Stimulated activated CD4-positive, alpha-beta T cell treated with anti-CD3 and anti-CD28 coated beads, Interleukin-2, amount 100 ng/mL, for 4 hours (primary cell): ENCODE data around the gene TNIK.
"Not testable (repeated sequence)": the region's sequence is repeated elsewhere in the genome, so short reads cannot be mapped to it uniquely, and the experiment has no call there.

Experiments used
- DNase-seq: peaks from one replicate; pipeline ENCODE4 v3.0.0-alpha.2; 2020; ENCODE audit warnings: low read depth

Gene TNIK

DNA sequence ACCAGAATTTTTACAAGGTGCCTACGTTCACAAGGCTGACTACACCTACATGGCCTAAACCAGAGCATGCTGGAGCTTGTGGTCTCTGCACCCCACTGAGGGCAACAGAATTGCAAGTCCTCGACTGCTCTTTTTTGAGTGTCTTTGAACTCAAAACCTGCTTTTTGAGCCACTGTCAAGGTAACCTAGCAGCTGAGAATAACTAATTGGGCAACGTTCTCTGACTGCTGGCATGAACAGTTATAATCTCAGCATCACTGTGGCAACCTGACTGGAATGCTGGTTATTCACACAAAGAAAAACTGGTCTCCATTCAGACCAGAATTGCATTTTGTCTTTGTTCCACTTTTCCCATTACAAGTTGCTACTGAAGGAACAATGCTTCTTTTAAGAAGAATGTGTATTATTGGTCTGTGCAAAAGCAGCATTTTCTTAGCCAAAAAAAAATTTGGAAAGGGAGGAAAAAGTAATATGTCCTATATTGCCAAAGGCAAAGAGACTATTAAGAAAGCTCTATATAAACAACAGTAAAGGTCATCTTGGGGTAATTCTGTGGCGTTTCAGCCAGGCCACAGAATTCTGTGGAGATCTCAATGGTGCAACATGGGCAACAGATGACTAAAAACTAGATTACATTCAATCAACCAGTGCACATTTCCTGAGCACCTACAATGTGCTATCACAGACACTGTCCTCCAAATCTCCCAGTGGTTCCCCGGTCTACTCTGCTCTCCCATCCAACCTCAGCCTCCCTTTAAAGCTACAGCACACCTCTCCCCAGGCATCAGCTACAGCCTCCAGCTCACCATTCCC lies 76.8 kb downstream of the TNIK start:
- DNase-seq: no peak

DNA sequence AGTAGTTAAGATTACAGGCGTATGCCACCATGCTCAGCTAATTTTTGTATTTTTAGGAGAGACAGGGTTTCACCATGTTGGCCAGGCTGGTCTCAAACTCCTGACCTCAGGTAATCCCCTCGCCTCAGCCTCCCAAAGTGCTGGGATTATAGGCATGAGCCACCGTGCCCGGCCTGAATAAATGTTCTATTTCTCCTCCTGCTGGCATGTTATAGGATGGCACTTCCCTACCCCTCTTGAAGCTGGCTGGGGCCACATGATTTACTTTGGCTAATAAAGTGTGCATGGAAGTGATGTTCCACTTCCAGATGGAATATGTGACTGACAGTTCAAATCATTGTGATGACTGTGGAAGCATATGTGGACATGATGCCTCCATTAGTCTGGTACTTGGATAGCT lies 77.9 kb downstream of the TNIK start:
- not testable (repeated sequence) for DNase-seq

DNA sequence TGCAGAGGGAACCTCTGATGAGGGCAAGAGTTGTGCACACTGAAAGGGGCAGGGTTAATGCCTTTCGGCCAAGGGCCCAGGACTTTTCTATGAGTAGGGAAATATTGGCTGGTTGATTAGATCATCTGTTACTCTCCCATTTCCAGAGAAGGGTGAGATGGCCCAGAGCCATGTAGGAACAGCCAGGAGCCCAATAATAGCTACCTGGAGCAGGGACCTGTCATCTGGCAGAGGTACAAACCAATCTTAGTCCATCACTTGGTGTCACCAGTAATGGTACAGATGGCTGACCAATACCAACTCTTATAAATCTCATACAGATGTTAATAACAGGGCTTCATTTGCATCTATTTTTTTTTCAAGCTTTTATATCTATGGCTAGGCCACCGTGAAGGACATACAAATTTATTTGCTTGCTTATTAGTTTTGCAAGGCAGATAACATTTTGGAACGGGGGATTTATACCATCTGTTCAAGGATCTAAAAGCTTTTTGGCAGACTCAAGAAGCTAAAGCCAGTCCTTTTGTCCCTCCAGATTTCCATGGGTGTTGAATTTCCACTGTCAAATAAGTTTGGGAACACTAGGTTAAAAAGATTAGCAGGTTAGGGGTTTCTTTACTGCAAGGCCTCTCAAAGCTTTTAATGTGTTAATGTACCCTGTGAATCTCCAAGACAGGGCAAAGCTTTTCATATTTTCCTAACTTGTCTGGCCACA lies 79.3 kb downstream of the TNIK start:
- DNase-seq: no peak

DNA sequence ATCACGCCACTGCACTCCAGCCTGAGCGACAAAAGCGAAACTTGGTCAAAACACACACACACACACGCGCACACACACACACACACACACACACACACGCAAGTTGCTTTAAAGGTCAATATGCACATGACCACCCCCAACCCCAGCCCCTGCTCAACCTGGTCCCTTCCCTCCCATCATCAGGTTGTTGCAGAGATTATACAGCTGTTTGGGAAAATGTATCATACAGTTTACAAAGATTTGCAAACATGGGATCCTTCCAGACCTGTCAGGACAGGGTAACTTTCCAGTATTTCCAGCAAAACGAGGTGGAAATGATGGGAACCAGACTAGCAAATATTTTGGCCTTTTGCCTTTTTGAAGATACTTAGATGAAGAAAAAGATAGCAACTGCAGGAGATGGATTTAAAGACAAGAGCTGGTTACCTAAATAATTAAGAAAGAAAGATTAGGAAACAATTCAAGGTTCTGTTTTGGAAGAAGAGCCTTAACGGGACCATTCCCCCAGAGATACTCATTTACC lies 80.2 kb downstream of the TNIK start:
- no peak for DNase-seq

DNA sequence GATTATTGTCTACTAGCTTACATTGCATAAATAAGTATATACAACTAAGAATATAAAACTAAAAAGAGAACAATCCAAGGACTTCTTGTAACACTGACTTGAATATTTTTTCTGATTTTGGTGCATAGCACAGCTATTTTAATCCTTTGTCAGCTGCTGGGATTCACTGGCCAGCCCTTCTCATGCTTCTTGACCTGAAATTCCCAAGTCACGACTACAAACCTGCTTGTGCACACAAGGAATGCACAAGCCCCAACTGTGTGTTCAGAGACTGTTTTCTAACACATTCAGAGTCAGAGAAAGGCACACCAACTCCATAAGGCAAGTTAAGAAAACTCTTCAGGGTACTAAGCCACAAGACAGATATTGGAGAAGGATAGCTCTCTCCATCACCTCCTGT lies 80.9 kb downstream of the TNIK start:
- no peak for DNase-seq

DNA sequence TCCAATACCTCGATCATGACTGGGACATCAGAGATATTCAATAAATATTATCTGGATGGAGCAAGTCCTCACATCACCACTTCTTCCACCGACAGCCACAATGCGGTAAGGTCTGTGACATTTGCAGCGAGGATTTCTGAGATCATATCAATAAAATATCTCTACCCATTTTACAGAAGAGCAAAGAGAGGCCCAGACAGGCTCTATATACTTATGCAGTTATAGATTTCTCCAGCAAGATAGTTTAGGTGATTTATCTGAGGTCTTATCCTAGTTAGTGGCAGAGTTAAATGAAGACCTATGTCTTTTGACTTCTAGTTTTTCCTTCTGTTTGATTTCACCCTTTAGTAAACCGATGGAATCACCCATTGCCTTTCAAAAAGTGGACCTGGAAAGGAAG lies 81.6 kb downstream of the TNIK start:
- no peak for DNase-seq

DNA sequence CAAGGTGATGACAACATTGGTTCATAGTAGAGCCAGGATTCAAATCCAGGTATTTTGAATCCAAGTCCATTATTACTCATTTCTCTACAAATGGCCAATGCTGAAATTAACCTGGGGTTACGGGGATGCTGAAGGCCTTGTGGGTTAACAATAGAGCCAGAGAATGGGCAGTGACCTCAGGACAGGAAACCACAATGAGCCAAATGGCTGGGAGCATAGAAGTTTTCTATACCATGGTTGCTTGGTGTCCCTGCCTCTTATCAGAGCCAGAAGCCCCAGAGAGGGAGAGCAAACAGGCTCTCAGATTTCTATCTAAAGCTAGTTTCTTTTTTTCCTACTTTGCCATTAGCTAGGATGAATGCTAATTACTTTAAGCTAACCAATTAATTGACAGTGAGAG lies 82.3 kb downstream of the TNIK start:
- no peak for DNase-seq

DNA sequence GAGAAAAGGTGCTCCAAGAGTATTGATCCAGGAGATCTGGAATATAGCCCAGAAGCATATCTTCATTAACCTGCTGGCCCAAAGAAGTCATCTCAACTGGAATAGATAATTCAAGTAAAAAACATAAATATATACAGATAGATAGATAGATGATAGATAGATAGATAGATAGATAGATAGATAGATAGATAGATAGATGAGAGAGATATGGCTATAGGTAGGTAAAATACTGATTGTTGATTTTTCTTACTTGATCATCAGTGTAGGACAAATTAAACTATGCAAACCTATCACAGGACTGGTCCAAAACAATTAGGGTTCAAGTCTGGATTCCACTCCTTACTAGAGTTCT lies 83.6 kb downstream of the TNIK start:
- DNase-seq: no peak

DNA sequence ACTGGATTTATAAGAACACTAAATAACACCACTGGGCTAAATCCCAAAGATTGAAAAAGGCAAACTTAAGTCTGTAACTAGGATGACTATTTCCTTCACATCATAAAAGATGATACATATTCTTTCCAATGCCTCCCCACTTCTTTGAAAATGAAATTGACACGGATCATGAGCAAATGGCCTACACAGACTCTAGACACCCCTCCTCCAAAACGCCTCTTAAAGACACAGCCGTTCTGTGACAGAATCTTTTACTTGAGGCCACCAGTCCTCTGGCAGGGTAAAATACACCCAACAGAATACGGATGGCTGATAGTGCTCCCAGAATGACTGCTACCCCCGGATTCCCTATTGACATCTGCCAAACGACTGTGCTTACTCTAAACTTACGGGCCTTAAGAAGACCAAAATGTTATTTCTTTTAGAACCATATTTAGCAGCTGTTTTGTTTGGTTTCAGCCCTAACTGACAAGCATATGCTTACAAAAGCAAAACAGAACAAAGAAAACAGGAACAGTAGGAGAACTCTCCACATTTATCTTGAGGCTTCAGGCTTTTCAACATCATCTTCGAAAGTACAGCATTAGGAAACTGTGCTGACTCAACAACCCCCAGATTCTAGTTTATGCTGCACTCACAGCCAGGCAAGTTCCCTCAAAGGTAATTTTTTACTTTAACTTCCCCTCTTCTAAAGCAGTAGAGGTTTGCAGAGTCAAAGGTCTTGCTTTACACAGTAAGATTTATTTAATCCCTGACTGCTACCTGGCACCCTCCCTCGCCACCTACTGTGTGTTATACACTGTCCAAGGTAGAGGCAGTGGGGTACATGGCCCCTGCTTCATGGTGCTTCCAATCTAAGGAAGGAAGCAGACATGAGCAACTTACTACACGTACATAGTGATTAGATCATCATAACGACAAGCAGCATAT lies 84.3 kb downstream of the TNIK start:
- DNase-seq: no peak

DNA sequence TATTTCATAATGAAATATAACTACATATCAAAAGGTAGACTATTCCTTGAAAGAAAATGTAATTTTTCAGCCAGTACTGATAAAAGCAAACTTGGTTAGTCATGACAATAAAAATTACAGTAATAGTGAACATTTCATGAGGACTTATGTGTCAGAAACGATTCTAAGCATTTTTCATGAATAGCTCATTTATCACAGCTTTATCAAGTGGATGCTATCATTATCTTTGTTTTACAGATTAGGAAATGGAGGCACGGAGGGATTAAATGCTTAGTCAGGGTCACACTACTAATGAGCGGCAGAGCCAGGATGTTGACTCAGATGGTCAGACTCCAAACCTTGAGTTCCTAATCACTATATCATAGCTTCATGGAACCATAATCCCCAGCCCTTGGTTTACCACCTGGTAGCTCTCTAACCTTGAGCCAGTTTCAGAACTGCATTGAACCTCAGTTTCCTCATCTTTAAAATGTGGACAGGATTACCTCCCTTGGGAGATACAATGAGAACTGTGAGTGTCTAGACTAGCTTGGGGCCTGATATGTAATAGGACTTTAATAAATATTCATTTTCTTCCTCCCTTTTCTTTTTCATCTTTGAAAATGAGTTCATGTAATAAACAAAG lies 85.4 kb downstream of the TNIK start:
- no peak for DNase-seq

DNA sequence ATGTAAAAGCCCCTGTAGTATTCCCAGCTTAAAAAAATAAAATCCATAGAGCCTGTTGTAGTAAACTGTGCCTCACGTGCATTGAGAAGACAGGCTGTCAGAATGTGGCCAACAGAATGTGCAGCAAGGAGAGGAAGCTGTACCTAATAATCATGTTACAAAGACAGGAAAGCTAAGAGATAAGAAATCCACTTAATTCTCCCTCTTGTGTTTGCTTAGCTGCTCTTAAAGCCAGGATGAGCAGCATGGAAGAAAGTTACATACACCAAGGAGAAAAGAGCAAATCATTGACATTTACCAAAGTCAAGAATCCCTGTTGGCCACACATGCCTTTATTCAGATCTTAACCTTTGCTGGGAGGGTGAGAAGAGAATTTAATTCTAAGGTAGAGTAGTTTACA lies 85.9 kb downstream of the TNIK start:
- no peak for DNase-seq

DNA sequence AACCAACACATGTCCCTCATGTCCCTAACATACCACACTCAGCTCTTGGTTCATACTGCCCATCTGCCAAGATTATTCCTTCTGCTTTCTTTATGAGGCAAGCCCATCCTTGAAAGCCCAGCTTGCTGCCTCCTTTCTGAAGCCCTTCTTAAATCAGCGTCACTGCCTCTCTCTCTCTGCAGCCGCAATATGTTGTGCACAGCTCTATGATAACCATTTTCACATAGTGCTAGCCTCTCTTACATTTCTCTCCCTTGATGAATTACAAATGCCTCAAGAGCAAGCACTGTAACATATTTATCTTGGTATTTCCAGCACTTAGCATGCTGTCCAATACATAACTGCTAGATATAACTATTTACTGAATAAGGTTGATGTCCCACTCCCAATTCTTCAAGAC lies 86.5 kb downstream of the TNIK start:
- DNase-seq: no peak

DNA sequence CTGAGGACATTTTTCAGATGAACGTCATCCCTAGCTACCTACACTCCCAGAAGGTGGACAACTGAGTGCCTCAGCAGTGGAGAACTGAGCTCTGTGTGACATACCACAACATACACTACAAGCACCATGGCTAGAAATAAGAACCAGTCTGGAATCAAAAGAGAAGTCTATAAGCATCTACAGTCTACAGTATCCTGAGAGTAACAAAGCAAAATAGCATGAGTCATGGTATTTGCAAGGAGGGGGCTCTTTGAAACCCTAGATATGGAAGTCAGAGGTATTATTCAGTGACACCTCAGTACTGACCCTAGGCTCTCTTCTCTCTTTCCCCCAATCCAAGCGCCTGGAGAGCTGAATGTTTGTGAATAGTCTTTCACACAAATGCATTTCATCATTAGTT lies 87.5 kb downstream of the TNIK start:
- no peak for DNase-seq

DNA sequence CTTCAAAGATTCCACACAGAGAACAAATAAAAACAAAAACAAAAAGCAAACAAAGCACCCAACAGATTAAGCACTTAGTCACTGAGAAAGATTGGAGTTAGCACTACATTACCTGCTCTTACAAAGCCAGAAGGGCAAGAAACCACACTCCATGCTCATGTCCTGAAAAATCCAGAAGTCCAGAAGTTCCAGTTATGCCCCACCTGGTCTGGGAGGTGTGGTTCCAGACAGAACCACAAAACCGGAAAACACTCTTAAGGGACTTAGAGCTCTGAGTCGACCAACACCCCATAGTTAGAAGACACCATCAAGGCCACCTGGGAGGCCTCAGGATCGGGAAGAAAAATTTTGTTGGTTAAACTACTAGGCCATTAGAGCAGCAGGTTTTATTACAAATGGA lies 88.9 kb downstream of the TNIK start:
- DNase-seq: no peak

DNA sequence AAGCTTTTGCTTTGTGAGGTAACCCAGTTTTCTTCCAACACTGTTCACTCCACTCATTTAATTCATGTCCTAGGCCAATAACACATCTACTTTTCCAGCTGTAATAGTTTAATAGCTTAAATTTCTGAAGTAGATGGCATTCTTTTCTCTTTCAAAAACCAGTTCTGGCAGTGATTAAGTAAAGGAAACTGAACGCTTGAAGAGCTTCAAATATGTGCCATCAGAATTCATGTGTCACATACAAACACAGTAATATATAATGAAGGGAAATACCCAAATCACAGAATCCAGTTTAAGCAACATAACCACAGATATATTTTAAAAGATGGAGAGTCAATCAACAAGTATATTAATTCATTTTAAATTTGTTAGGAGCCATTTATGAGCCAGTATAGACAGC lies 91.0 kb downstream of the TNIK start:
- no peak for DNase-seq

DNA sequence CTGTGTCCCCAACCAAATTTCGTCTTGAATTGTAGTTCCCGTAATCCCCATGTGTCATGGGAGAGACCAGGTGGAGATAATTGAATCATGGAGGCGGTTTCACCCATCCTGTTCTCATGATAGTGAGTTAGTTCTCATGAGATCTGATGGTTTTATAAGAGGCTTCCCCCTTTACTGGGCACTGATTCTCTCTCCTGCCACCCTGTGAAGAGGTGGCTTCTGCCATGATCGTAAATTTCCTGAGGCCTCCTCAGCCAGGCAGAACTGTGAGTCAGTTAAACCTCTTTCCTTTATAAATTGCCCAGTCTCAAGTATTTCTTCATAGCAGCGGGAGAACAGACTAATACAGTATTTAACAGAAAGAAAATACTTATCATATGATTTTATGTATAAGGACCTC lies 93.5 kb downstream of the TNIK start:
- not testable (repeated sequence) for DNase-seq

DNA sequence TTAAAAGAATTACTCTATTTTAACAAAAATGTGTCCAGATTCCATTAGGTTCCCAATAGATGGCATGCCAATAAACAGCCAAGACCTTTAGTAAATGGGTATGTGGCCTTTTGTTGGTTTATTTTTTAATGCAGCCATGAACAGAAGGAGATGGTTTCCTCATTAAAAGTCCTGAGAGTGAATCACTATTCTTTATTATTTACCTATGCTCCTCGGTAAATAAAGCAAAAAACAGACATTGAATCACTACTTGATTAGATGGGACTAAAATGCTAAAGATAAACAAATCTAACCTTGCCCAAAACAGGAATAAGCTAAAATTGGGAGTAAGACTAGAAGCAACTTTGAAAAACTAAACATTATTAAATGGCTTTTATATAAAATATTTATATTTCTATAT lies 94.2 kb downstream of the TNIK start:
- no peak for DNase-seq

DNA sequence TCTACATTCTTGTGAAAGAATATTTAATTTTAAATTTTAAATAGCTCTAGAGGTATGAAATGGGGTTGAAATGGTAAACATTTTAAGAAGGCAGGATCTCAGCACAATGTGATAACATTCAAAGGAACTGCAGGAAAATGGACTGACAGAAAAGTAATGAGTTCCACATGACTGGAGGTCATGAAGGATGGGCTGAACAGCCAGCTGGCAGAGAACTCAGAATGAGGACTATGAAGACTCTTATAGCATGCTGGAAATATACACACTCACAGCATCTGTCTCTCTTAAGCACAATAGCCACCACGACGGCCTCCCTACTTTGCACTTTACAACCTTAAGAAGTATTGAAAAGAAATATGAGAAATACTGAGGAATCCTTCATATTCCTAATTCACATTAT lies 94.7 kb downstream of the TNIK start:
- no peak for DNase-seq

DNA sequence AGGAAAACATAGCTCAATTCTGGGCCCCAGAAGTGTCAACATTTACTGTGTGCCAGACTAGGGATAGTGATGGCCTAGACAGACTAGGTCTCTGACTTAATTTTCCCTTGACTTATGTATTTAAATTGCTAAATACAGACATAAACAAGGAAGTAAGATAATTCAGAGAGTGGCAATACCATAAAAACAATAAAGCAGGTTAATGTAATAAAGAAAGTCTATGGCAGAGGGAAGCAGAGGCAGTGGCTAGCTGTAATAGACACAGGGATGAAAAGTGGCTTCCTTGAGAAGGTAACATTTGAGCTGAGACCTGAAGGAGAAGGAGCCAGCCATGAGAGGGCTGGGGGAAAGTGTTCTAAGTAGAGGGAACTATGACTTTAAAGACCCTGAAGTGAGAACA lies 95.7 kb downstream of the TNIK start:
- no peak for DNase-seq

DNA sequence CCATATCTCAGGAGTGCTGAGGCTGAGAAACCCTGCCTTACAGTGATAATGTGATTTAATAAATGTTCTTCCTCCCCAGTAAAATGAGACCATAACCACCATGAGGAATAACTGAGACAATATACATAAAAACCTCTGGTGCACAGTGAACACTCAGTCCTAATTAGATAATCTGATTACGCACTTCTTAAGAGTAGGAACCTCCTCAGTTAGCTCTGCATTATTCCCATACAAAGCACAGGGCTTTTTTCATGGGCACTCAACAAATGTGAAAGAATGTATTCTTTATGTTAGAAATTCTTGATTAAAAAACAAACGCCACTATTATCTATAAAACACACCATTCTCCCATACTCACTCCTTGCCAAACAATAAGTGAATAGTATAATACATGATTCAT lies 97.0 kb downstream of the TNIK start:
- no peak for DNase-seq

DNA sequence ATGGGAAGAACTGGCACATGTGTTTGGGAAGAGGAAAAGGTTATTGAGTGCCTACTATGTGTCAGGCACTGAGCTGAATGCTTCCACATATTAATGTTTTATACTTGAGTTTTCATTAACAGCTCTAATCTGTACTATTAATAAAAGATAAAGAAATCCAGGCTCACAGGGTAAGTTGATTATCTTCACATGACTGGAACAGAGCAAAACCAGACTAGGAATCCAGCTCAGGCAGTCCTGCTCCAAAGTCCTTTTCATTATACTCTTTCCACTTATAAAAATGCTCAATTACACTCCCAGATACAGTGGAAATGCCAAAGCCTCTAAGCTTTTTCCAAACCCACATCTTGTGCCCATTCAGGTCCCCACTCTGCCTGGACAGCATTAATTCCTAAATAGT lies 97.6 kb downstream of the TNIK start:
- no peak for DNase-seq

DNA sequence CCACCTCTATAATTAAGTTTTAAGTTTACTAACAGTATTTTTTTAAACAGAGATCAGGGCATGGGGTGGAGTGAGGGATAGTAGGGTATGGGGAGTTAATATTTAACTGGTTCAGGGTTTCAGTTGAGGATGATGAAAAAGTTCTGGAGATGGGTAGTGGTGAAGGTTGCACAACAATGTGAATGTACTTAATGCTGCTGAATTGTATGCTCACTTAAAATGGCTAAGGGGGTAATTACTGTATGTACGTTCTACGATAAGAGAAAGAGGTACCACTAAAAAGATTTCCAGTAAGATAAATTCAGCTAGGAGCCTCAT lies 101.4 kb downstream of the TNIK start:
- DNase-seq: no peak
